Colonic mucosa (tissue), 4 donors: ENCODE results near the gene STEAP1B. TPM values are rescaled to one million over a fixed set of nuclear protein-coding genes. Genes with fewer than 3 reads are reported as not detected.
"Not testable (repeated sequence)": the region's sequence is repeated elsewhere in the genome, so short reads cannot be mapped to it uniquely, and the experiment has no call there.

ENCODE experiments used
- DNase-seq: peaks from one replicate; pipeline ENCODE4 v3.0.0-alpha.2; 2020
- H3K27ac ChIP-seq: fragments of 200-600 bp; one replicate; pipeline ENCODE4 v1.8.0; 2021
- H3K27me3 ChIP-seq: fragments of 200-600 bp; one replicate; pipeline ENCODE4 v1.8.0; 2021
- H3K36me3 ChIP-seq: fragments of 200-600 bp; one replicate; pipeline ENCODE4 v1.8.0; 2021
- H3K4me1 ChIP-seq: fragments of 200-600 bp; one replicate; pipeline ENCODE4 v1.8.0; 2021; ENCODE audit warnings: mild to moderate bottlenecking
- H3K4me3 ChIP-seq: fragments of 200-600 bp; one replicate; pipeline ENCODE4 v1.8.0; 2021
- H3K9ac ChIP-seq, 2 donors: one replicate each; pipeline ENCODE4 v1.7.0; 2013; ENCODE audit warnings: control low read depth in 2 of 2, low read depth in 2 of 2, low read length in 2 of 2
- H3K9me3 ChIP-seq: fragments of 200-600 bp; one replicate; pipeline ENCODE4 v1.8.0; 2021
- intact Hi-C: fragments of 100-400 bp; cut with DNase I; formaldehyde crosslinking; loops from one replicate; pipeline ENCODE4 v1.14.1; 2022
- total RNA-seq, 2 donors: library from RNA; stranded (reverse); fragmentation: NEBNext Ultra II Directional in 1 of 2; extraction: Animal tissue kit (Norgen Biotek cat#: 25700) in 1 of 2; gene quantifications; one replicate each; pipeline ENCODE4 v1.2.1, GENCODE V29; 2021
- TF ChIP-seq, protein P1 (sequence below): fragments of 200-600 bp; IDR thresholded peaks from one replicate; pipeline ENCODE4 v1.8.0; 2022; ENCODE audit warnings: antibody characterized with exemption, mild to moderate bottlenecking
- donor health status: healthy.
- donor health status: DM: no; HTN: no; CAD: no.
- donor health status: DM: no; HTN: no; CAD: no.

Gene STEAP1B
- total RNA-seq, 2 donors from 2014 or later: 0.21 to 0.30 TPM

- DNase-seq: no peak
- no peaks in the 10 kb centered on the region for H3K9me3 ChIP-seq
- peak overlapping the region; percentile 79 for H3K27ac ChIP-seq
- H3K36me3 ChIP-seq: no peaks in the 10 kb centered on the region
- no peak overlapping the region for H3K4me3 ChIP-seq
- no peak overlapping the region for H3K9ac ChIP-seq
- intact Hi-C loops: no loop called here
- TF ChIP-seq, protein P1, sequence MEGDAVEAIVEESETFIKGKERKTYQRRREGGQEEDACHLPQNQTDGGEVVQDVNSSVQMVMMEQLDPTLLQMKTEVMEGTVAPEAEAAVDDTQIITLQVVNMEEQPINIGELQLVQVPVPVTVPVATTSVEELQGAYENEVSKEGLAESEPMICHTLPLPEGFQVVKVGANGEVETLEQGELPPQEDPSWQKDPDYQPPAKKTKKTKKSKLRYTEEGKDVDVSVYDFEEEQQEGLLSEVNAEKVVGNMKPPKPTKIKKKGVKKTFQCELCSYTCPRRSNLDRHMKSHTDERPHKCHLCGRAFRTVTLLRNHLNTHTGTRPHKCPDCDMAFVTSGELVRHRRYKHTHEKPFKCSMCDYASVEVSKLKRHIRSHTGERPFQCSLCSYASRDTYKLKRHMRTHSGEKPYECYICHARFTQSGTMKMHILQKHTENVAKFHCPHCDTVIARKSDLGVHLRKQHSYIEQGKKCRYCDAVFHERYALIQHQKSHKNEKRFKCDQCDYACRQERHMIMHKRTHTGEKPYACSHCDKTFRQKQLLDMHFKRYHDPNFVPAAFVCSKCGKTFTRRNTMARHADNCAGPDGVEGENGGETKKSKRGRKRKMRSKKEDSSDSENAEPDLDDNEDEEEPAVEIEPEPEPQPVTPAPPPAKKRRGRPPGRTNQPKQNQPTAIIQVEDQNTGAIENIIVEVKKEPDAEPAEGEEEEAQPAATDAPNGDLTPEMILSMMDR: no peak
- peaks cover 15% of the 10 kb centered on the region for H3K4me1 ChIP-seq
- H3K27me3 ChIP-seq: no peaks in the 10 kb centered on the region
Measured at GRCh38 chr7:22442187-22442881, 57.7 kb downstream of the STEAP1B start.

GRCh38 chr7:22441157-22441556 lies 58.8 kb downstream of the STEAP1B start:
- no peak overlapping the region for H3K4me3 ChIP-seq
- no peaks in the 10 kb centered on the region for H3K9me3 ChIP-seq
- H3K27me3 ChIP-seq: no peaks in the 10 kb centered on the region
- TF ChIP-seq, protein P1: no peak
- no peaks in the 10 kb centered on the region for H3K36me3 ChIP-seq
- H3K4me1 ChIP-seq: peaks cover 15% of the 10 kb centered on the region
- DNase-seq: no peak
- no peak overlapping the region for H3K9ac ChIP-seq
- H3K27ac ChIP-seq: no peak overlapping the region
- intact Hi-C loops: no loop called here

DNA sequence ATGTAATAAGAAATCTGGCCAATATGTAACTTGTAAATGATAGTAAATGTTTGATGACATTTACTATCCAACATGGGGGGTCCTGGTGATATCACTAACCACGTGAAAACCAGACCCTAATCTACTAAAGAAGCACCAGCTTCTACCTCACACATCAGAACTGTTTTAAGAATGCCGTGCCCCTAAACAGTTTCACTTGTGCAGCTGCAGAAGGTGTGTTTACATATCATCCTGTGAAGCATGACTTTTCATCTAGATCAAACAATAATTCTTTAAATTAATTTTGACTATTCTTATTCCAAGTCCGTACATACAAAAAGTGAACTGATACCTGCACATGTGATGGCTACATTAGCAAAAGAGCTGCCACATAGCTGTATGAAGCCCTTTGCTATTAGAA lies 61.0 kb downstream of the STEAP1B start:
- intact Hi-C loops: no loop called here
- TF ChIP-seq, protein P1: no peak
- no peaks in the 10 kb centered on the region for H3K27me3 ChIP-seq
- H3K9ac ChIP-seq: no peak overlapping the region
- no peak for DNase-seq
- no peak overlapping the region for H3K4me3 ChIP-seq
- no peaks in the 10 kb centered on the region for H3K9me3 ChIP-seq
- no peak overlapping the region for H3K27ac ChIP-seq
- no peaks in the 10 kb centered on the region for H3K36me3 ChIP-seq
- H3K4me1 ChIP-seq: peaks cover 5% of the 10 kb centered on the region

- H3K4me1 ChIP-seq, H3K9me3 ChIP-seq, H3K27ac ChIP-seq, DNase-seq, H3K9ac ChIP-seq, H3K4me3 ChIP-seq, intact Hi-C loops, H3K27me3 ChIP-seq, H3K36me3 ChIP-seq: not testable (repeated sequence)
Measured at GRCh38 chr7:22436552-22436951, 63.4 kb downstream of the STEAP1B start.

DNA sequence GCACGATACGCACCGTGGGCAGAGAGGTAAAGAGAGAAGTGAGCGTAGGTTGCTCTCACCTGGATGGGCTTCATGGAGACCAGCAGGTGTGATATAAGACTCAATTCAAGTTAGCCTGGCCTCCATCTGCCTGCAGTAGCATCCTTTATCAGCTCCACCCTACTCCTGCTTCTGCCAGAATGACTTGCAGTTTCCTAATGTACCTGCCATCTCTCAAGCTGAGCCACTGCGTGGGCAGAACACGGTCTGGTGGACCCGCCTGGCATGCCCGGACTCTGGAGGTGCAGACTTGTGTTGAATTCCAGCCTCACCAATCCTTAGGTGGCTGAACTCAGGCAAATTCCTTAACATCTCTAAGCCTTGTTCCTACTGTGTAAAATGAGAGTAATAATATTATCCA lies 64.3 kb downstream of the STEAP1B start:
- no peaks in the 10 kb centered on the region for H3K27me3 ChIP-seq
- no peak overlapping the region for H3K9ac ChIP-seq
- no peak overlapping the region for H3K4me3 ChIP-seq
- H3K9me3 ChIP-seq: no peaks in the 10 kb centered on the region
- TF ChIP-seq, protein P1: no peak
- intact Hi-C loops: no loop called here
- no peaks in the 10 kb centered on the region for H3K36me3 ChIP-seq
- no peak for DNase-seq
- H3K4me1 ChIP-seq: no peaks in the 10 kb centered on the region
- no peak overlapping the region for H3K27ac ChIP-seq

DNA sequence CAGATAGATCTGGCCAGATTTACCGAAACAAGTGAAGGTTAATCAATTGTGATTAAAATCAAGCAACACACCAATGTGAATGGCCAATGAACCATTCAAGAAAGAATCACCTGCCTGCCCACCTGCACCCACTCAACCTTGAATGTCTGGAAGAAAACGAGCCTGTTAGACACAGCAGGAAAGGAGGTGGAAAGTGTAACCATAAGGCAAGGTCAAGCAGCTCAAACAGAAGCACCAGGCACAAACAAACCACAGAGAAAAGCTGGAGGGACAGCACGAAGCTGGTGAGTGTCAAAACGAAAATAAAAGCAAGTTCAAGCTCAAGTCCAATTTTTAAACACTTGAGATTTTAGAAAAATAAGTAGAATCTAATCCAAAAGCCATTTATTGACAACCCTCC lies 64.9 kb downstream of the STEAP1B start:
- intact Hi-C loops: no loop called here
- Histone ChIP-seq H3K4me1 (no peaks in the 10 kb centered on the region), H3K4me3 (no peak overlapping the region), H3K27ac (no peak overlapping the region), H3K36me3 (no peaks in the 10 kb centered on the region), H3K9ac (no peak overlapping the region), H3K9me3 (no peaks in the 10 kb centered on the region), H3K27me3 (no peaks in the 10 kb centered on the region)
- TF ChIP-seq, protein P1: no peak
- DNase-seq: no peak
